SK-N-SH treated with all-trans-retinoic acid at 6 μM for 48 hours (cell line): ENCODE measurements around the gene TEX29.

Source experiments
- ARNTL ChIP-seq: fragments of 450-650 bp; formaldehyde crosslinking; IDR thresholded peaks from 2 replicates; pipeline ENCODE4 v1.5.0; 2020; ENCODE audit warnings: low read depth, mild to moderate bottlenecking, moderate library complexity, borderline replicate concordance
- GLIS3 ChIP-seq: fragments of 250-450 bp; sonication (Bioruptor Pico); IDR thresholded peaks from 2 replicates; pipeline ENCODE4 v1.5.0; 2020; ENCODE audit warnings: mild to moderate bottlenecking, moderate library complexity
- RARB ChIP-seq: fragments of 250-450 bp; sonication (Bioruptor Pico); IDR thresholded peaks from 2 replicates; pipeline ENCODE4 v1.8.0; 2021; ENCODE audit warnings: mild to moderate bottlenecking, moderate library complexity
- SNAI2 ChIP-seq: fragments of 250-450 bp; sonication (Bioruptor Pico); IDR thresholded peaks from 2 replicates; pipeline ENCODE4 v1.5.0; 2020; ENCODE audit warnings: mild to moderate bottlenecking, moderate library complexity
- TCF4 ChIP-seq: fragments of 250-450 bp; sonication (Bioruptor Pico); IDR thresholded peaks from 2 replicates; pipeline ENCODE4 v1.8.0; 2021; ENCODE audit warnings: mild to moderate bottlenecking, moderate library complexity, borderline replicate concordance
- ZFP30 ChIP-seq: fragments of 450-650 bp; formaldehyde crosslinking; IDR thresholded peaks from 2 replicates; pipeline ENCODE4 v1.5.0; 2022; ENCODE audit warnings: mild to moderate bottlenecking, moderate library complexity
- ZNF8 ChIP-seq: fragments of 450-650 bp; formaldehyde crosslinking; IDR thresholded peaks from 2 replicates; pipeline ENCODE4 v1.5.0; 2020; ENCODE audit warnings: mild to moderate bottlenecking, moderate library complexity
- TF ChIP-seq, protein P1 (sequence below): fragments of 250-450 bp; sonication (Bioruptor Pico); IDR thresholded peaks from 2 replicates; pipeline ENCODE4 v1.5.1; 2020; ENCODE audit warnings: low read depth, mild to moderate bottlenecking, moderate library complexity
- TF ChIP-seq, protein P2 (sequence below): fragments of 250-450 bp; sonication (Bioruptor Pico); IDR thresholded peaks from 2 replicates; pipeline ENCODE4 v1.8.0; 2020; ENCODE audit warnings: mild to moderate bottlenecking, moderate library complexity, borderline replicate concordance

DNA sequence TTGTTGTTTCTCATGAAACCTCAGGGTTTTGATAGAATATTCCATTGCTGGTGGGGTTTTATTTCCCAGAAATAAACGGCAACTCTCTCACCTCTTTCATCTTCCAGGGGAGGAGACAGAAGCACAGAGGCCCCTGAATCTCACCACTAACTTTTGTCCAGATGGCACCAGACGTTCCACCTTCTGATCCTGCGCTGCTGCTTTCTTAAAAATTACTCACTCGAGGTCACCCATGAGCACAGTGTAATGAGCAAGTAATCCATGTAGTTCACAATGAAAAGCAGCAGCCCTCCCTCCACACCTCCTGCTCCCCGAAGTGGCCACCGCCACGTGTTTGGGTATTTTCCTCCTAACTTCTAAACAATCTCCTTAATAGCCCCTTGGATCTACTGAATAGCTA lies 51.3 kb downstream of the TEX29 start:
- TF ChIP-seq GLIS3: no peak
- TF ChIP-seq ZFP30 (CRISPR knock-in tag): no peak
- TF ChIP-seq SNAI2 (CRISPR knock-in tag): no peak
- no peak for TF ChIP-seq ZNF8 (CRISPR knock-in tag)
- no peak for TF ChIP-seq RARB (CRISPR knock-in tag)
- TF ChIP-seq, protein P1, sequence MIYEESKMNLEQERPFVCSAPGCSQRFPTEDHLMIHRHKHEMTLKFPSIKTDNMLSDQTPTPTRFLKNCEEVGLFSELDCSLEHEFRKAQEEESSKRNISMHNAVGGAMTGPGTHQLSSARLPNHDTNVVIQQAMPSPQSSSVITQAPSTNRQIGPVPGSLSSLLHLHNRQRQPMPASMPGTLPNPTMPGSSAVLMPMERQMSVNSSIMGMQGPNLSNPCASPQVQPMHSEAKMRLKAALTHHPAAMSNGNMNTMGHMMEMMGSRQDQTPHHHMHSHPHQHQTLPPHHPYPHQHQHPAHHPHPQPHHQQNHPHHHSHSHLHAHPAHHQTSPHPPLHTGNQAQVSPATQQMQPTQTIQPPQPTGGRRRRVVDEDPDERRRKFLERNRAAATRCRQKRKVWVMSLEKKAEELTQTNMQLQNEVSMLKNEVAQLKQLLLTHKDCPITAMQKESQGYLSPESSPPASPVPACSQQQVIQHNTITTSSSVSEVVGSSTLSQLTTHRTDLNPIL (CRISPR knock-in tag): no peak
- no peak for TF ChIP-seq TCF4 (CRISPR knock-in tag)
- TF ChIP-seq, protein P2, sequence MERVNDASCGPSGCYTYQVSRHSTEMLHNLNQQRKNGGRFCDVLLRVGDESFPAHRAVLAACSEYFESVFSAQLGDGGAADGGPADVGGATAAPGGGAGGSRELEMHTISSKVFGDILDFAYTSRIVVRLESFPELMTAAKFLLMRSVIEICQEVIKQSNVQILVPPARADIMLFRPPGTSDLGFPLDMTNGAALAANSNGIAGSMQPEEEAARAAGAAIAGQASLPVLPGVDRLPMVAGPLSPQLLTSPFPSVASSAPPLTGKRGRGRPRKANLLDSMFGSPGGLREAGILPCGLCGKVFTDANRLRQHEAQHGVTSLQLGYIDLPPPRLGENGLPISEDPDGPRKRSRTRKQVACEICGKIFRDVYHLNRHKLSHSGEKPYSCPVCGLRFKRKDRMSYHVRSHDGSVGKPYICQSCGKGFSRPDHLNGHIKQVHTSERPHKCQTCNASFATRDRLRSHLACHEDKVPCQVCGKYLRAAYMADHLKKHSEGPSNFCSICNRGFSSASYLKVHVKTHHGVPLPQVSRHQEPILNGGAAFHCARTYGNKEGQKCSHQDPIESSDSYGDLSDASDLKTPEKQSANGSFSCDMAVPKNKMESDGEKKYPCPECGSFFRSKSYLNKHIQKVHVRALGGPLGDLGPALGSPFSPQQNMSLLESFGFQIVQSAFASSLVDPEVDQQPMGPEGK: no peak
- no peak for TF ChIP-seq ARNTL (CRISPR knock-in tag)
